IPS-18a (cell line): Measurements from ENCODE around the gene SF3A2.

Experiments
- H3K27ac ChIP-seq: one replicate; pipeline ENCODE4 v1.5.1; 2013; ENCODE audit warnings: low read length
- H3K27me3 ChIP-seq: one replicate; pipeline ENCODE4 v1.6.1; 2013; ENCODE audit warnings: mild to moderate bottlenecking, low read length; ENCODE audit not compliant: control insufficient read depth, insufficient read depth
- H3K36me3 ChIP-seq: one replicate; pipeline ENCODE4 v1.6.1; 2013; ENCODE audit warnings: low read depth, low read length; ENCODE audit not compliant: control insufficient read depth
- H3K4me1 ChIP-seq: one replicate; pipeline ENCODE4 v1.6.1; 2013; ENCODE audit warnings: low read depth, low read length; ENCODE audit not compliant: control insufficient read depth
- H3K4me3 ChIP-seq: one replicate; pipeline ENCODE4 v1.5.1; 2013; ENCODE audit warnings: low read length
- H3K9ac ChIP-seq: one replicate; pipeline ENCODE4 v1.6.1; 2013; ENCODE audit warnings: mild to moderate bottlenecking, low read length, moderate library complexity
- H3K9me3 ChIP-seq: one replicate; pipeline ENCODE4 v1.6.1; 2013; ENCODE audit warnings: low read depth, low read length; ENCODE audit not compliant: control insufficient read depth

Gene SF3A2

GRCh38 chr19:2209408-2209807 is 27.2 kb upstream of the SF3A2 start:
- H3K9ac ChIP-seq = no peak overlapping the region
- no peaks in the 10 kb centered on the region for H3K27me3 ChIP-seq
- no peak overlapping the region for H3K27ac ChIP-seq

DNA sequence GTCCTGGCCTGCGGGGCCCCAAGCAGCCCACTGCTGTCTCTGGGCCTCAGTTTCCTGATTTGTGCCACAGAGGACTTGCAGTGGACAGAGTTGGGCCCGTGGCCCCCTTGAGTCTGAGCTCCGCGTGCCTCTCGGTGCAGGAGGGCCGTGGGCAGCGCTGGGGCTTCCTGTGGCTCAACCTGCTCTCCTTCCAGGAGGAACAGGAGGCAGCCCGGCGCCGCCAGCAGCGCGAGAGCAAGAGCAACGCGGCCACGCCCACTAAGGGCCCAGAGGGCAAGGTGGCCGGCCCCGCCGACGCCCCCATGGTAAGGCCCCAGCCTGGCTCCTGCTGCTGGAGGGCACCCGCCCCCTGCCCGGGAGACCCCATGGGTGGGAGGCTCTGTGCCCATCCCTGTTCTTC is 26.4 kb upstream of the SF3A2 start:
- Histone ChIP-seq H3K36me3 (peaks cover 22% of the 10 kb centered on the region), H3K4me1 (no peaks in the 10 kb centered on the region), H3K4me3 (no peak overlapping the region), H3K27ac (no peak overlapping the region), H3K9me3 (no peaks in the 10 kb centered on the region), H3K27me3 (no peaks in the 10 kb centered on the region), H3K9ac (no peak overlapping the region)

More at GRCh38 chr19:2209408-2209807, 27.2 kb upstream of the SF3A2 start:
- H3K36me3 ChIP-seq = peaks cover 21% of the 10 kb centered on the region
- no peaks in the 10 kb centered on the region for H3K4me1 ChIP-seq
- no peaks in the 10 kb centered on the region for H3K9me3 ChIP-seq
- H3K4me3 ChIP-seq = no peak overlapping the region

DNA sequence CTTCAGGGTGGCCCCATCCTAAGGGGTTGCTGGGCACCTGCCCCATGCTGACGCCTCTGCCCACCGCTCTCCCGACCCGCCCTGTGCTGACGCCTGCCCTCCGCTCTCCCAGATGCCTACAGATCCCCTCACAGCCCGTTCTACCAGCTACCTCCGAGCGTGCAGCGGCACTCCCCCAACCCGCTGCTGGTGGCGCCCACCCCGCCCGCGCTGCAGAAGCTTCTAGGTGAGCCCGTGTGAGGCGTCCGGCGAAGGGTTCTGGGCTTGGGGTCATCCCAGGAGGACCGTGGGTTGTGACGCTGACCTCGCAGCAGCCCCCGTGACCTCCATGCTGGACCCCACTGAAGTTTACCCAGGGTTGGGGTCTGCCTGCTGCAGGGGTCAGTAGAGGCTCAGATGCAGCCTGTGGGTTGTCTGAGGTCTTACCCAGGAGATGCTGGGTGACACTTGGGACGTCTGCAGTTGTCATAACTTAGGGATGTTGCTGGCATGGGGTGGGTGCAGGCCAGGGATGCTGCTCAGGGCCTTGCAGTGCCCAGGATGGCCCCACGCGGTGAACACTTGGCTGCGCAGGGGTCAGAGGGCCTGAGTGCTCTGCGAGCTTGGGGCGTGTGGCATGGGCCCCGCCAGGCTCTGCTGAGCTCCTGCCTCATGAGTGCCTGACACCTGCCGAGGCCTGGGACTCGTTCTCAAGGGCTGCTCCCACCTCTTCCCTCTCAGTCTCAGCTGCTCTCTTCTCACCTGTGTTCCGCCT is 25.5 kb upstream of the SF3A2 start:
- no peaks in the 10 kb centered on the region for H3K27me3 ChIP-seq
- H3K4me1 ChIP-seq = no peaks in the 10 kb centered on the region
- no peak overlapping the region for H3K4me3 ChIP-seq
- H3K36me3 ChIP-seq = peaks cover 22% of the 10 kb centered on the region
- no peak overlapping the region for H3K27ac ChIP-seq
- no peak overlapping the region for H3K9ac ChIP-seq
- no peaks in the 10 kb centered on the region for H3K9me3 ChIP-seq

- Histone ChIP-seq H3K4me3 (no peak overlapping the region), H3K27ac (no peak overlapping the region), H3K27me3 (no peaks in the 10 kb centered on the region), H3K4me1 (no peaks in the 10 kb centered on the region), H3K36me3 (peaks cover 37% of the 10 kb centered on the region), H3K9me3 (no peaks in the 10 kb centered on the region), H3K9ac (no peak overlapping the region)
These were observed 23.5 kb upstream of the SF3A2 start for GRCh38 chr19:2212861-2213711.

DNA sequence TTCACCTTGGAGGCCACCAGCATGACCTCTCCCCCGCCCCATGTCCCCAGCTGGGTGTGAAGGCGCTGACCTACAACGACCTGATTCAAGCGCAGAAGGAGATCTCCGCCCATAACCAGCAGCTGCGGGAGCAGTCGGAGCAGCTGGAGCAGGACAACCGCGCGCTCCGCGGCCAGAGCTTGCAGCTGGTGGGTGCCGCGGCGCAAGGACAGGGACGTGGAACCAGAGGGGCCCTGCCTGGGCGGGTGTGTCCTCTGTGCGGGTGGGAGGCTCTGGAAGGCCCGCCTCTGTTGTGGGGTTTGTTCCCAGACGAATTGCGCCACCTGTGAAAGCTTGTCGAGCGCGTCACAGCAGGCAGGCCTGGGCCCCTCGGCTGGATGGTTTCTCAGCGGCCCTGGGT is 22.8 kb upstream of the SF3A2 start:
- Histone ChIP-seq H3K9me3 (no peaks in the 10 kb centered on the region), H3K36me3 (peaks cover 37% of the 10 kb centered on the region), H3K9ac (no peak overlapping the region), H3K4me3 (no peak overlapping the region), H3K27ac (no peak overlapping the region), H3K27me3 (no peaks in the 10 kb centered on the region), H3K4me1 (no peaks in the 10 kb centered on the region)

DNA sequence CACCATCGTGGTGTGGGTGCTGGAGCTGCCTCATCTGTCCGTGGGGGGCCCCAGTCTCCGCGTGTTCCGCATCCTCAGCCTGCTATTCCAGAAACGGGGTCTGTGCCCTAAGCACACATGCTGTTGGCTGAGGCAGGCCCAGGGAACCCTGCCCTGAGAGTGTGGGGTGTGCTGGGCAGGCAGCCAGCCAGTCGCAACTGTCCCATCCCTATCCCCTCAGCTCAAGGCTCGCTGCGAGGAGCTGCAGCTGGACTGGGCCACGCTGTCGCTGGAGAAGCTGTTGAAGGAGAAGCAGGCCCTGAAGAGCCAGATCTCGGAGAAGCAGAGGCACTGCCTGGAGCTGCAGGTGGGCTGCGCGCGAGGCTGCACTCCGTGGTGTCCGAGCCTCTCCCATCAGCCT is 22.4 kb upstream of the SF3A2 start:
- Histone ChIP-seq H3K27ac (no peak overlapping the region), H3K36me3 (peaks cover 37% of the 10 kb centered on the region), H3K9ac (no peak overlapping the region), H3K9me3 (no peaks in the 10 kb centered on the region), H3K4me3 (no peak overlapping the region), H3K4me1 (no peaks in the 10 kb centered on the region), H3K27me3 (no peaks in the 10 kb centered on the region)

GRCh38 chr19:2215281-2215751 is 21.3 kb upstream of the SF3A2 start:
- Histone ChIP-seq H3K9me3 (no peaks in the 10 kb centered on the region), H3K4me1 (no peaks in the 10 kb centered on the region), H3K4me3 (no peak overlapping the region), H3K27me3 (no peaks in the 10 kb centered on the region), H3K27ac (no peak overlapping the region), H3K9ac (no peak overlapping the region), H3K36me3 (peaks cover 37% of the 10 kb centered on the region)

GRCh38 chr19:2216361-2217225 is 20.0 kb upstream of the SF3A2 start:
- H3K27ac ChIP-seq = no peak overlapping the region
- H3K4me3 ChIP-seq = no peak overlapping the region
- peaks cover 34% of the 10 kb centered on the region for H3K36me3 ChIP-seq
- H3K4me1 ChIP-seq = no peaks in the 10 kb centered on the region
- no peaks in the 10 kb centered on the region for H3K9me3 ChIP-seq
- no peaks in the 10 kb centered on the region for H3K27me3 ChIP-seq
- H3K9ac ChIP-seq = no peak overlapping the region

DNA sequence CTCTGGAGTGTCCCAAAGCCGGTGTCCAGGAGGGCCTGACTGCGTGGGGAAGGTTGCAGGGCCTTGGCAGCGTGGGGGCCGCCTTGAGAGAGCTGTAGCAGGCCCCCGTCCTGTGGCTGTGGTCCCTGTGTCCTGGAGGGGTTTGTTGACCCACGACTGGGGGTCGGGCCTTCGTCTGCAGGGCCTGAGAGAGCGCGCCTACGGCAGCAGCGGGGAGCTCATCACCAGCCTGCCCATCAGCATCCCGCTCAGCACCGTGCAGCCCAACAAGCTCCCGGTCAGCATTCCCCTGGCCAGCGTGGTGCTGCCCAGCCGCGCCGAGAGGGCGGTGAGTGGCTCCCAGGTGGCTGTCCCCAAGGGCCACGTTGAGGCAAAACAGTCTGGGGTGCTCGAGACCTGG is 19.0 kb upstream of the SF3A2 start:
- H3K9ac ChIP-seq = no peak overlapping the region
- no peak overlapping the region for H3K4me3 ChIP-seq
- no peaks in the 10 kb centered on the region for H3K4me1 ChIP-seq
- H3K9me3 ChIP-seq = no peaks in the 10 kb centered on the region
- no peak overlapping the region for H3K27ac ChIP-seq
- H3K27me3 ChIP-seq = no peaks in the 10 kb centered on the region
- peaks cover 28% of the 10 kb centered on the region for H3K36me3 ChIP-seq

DNA sequence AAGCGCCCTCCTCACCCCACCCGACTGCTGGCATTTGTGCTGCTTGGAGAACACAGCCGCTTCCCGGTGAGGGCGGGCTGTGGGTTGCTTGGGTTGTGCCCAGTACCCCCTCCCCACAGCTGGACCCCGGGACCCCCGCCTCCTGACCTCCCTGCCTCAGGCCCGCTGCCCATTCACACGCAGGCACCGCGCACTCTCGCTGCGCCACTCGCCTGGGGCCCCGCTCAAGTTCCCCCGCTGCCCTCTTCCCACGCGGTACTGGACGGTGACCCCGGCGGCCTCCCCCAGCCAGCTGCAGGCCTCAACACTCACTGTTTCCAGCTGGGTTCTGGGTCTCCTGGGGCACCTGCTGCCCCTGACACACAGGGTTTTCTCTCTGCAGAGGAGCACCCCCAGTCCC is 16.9 kb upstream of the SF3A2 start:
- H3K9ac ChIP-seq = no peak overlapping the region
- H3K36me3 ChIP-seq = peaks cover 21% of the 10 kb centered on the region
- no peaks in the 10 kb centered on the region for H3K27me3 ChIP-seq
- no peaks in the 10 kb centered on the region for H3K9me3 ChIP-seq
- H3K4me1 ChIP-seq = no peaks in the 10 kb centered on the region
- H3K4me3 ChIP-seq = no peak overlapping the region
- no peak overlapping the region for H3K27ac ChIP-seq

- no peak overlapping the region for H3K27ac ChIP-seq
- H3K9me3 ChIP-seq = no peaks in the 10 kb centered on the region
- no peak overlapping the region for H3K4me3 ChIP-seq
- no peak overlapping the region for H3K9ac ChIP-seq
- no peaks in the 10 kb centered on the region for H3K27me3 ChIP-seq
- H3K4me1 ChIP-seq = no peaks in the 10 kb centered on the region
- peaks cover 27% of the 10 kb centered on the region for H3K36me3 ChIP-seq
These were observed 15.3 kb upstream of the SF3A2 start for GRCh38 chr19:2221250-2221831.
